WI38 (cell line): ENCODE data around the gene TGFBR3.

ENCODE experiments used
- H3K4me3 ChIP-seq: 2 replicates; pipeline ENCODE4 v1.5.1; 2011; ENCODE audit warnings: low read depth, mild to moderate bottlenecking, control low read depth, low read length
- CTCF ChIP-seq: IDR thresholded peaks from 2 replicates; pipeline ENCODE4 v1.5.1; 2012; ENCODE audit warnings: low read depth, mild to moderate bottlenecking, control low read depth, low read length

TGFBR3 gene

GRCh38 chr1:91682882-91683597, 202.9 kb downstream of the TGFBR3 start:
- TF ChIP-seq CTCF, result no peak
- no peak overlapping the region for H3K4me3 ChIP-seq

GRCh38 chr1:91680556-91681155, 205.3 kb downstream of the TGFBR3 start:
- no peak for TF ChIP-seq CTCF
- H3K4me3 ChIP-seq, result no peak overlapping the region

GRCh38 chr1:91679446-91679845, 206.5 kb downstream of the TGFBR3 start:
- H3K4me3 ChIP-seq, result no peak overlapping the region
- TF ChIP-seq CTCF, result no peak

GRCh38 chr1:91676030-91676429, 209.9 kb downstream of the TGFBR3 start:
- TF ChIP-seq CTCF, result no peak
- no peak overlapping the region for H3K4me3 ChIP-seq

GRCh38 chr1:91674107-91674506, 211.8 kb downstream of the TGFBR3 start:
- no peak for TF ChIP-seq CTCF

GRCh38 chr1:91673613-91674012, 212.3 kb downstream of the TGFBR3 start:
- H3K4me3 ChIP-seq, result no peak overlapping the region
- no peak for TF ChIP-seq CTCF

More at GRCh38 chr1:91674107-91674506, 211.8 kb downstream of the TGFBR3 start:
- H3K4me3 ChIP-seq, result no peak overlapping the region

- no peak overlapping the region for H3K4me3 ChIP-seq
- no peak for TF ChIP-seq CTCF
Measured at GRCh38 chr1:91672601-91673161, 213.3 kb downstream of the TGFBR3 start.
